GM21576 (cell line): ENCODE measurements around the gene FSTL5.

Experiments used
- ATAC-seq: cut with Tn5 transposase; IDR thresholded peaks from one replicate; pipeline ENCODE4 v1.9.1; 2021; ENCODE audit warnings: mild to moderate bottlenecking, moderate library complexity; ENCODE audit not compliant: unreplicated experiment

FSTL5 gene

GRCh38 chr4:161949946-161950725, 213.7 kb downstream of the FSTL5 start:
- no peak for ATAC-seq

- ATAC-seq, result no peak
Measured at GRCh38 chr4:161948026-161948770, 215.6 kb downstream of the FSTL5 start.

- ATAC-seq, result no peak
Measured at GRCh38 chr4:161937596-161937995, 226.2 kb downstream of the FSTL5 start.

- ATAC-seq, result no peak
Measured at GRCh38 chr4:161936625-161937550, 226.9 kb downstream of the FSTL5 start.

GRCh38 chr4:161931089-161931488, 232.7 kb downstream of the FSTL5 start:
- ATAC-seq, result no peak

- ATAC-seq, result no peak
Measured at GRCh38 chr4:161929956-161930355, 233.8 kb downstream of the FSTL5 start.

GRCh38 chr4:161926033-161926828, 237.6 kb downstream of the FSTL5 start:
- no peak for ATAC-seq

GRCh38 chr4:161920304-161921052, 243.3 kb downstream of the FSTL5 start:
- ATAC-seq, result no peak

- ATAC-seq, result no peak
Measured at GRCh38 chr4:161919442-161920220, 244.2 kb downstream of the FSTL5 start.

GRCh38 chr4:161916035-161916434, 247.8 kb downstream of the FSTL5 start:
- ATAC-seq, result no peak

GRCh38 chr4:161907590-161907955, 256.2 kb downstream of the FSTL5 start:
- no peak for ATAC-seq

- no peak for ATAC-seq
Measured at GRCh38 chr4:161906836-161907589, 256.8 kb downstream of the FSTL5 start.

- ATAC-seq, result no peak
Measured at GRCh38 chr4:161900110-161900509, 263.7 kb downstream of the FSTL5 start.

- no peak for ATAC-seq
Measured at GRCh38 chr4:161894493-161895167, 269.2 kb downstream of the FSTL5 start.

- ATAC-seq, result no peak
Measured at GRCh38 chr4:161894014-161894413, 269.8 kb downstream of the FSTL5 start.

- ATAC-seq, result no peak
Measured at GRCh38 chr4:161893566-161893965, 270.2 kb downstream of the FSTL5 start.

GRCh38 chr4:161892951-161893350, 270.8 kb downstream of the FSTL5 start:
- ATAC-seq, result no peak

GRCh38 chr4:161883157-161883556, 280.6 kb downstream of the FSTL5 start:
- no peak for ATAC-seq
